C4-2B (cell line): ENCODE data around the gene PSTPIP1.

Experiments used
- H3K27ac ChIP-seq: fragments of 450-650 bp; 2 replicates; pipeline ENCODE4 v1.5.1; 2017
- ZFX ChIP-seq: fragments of 450-650 bp; IDR thresholded peaks from 2 replicates; pipeline ENCODE4 v1.6.1; 2017
- TF ChIP-seq, protein P1 (sequence below): fragments of 450-650 bp; conservative IDR thresholded peaks from 2 replicates; pipeline ENCODE4 v1.5.1; 2017; ENCODE audit warnings: mild to moderate bottlenecking

The PSTPIP1 gene

DNA sequence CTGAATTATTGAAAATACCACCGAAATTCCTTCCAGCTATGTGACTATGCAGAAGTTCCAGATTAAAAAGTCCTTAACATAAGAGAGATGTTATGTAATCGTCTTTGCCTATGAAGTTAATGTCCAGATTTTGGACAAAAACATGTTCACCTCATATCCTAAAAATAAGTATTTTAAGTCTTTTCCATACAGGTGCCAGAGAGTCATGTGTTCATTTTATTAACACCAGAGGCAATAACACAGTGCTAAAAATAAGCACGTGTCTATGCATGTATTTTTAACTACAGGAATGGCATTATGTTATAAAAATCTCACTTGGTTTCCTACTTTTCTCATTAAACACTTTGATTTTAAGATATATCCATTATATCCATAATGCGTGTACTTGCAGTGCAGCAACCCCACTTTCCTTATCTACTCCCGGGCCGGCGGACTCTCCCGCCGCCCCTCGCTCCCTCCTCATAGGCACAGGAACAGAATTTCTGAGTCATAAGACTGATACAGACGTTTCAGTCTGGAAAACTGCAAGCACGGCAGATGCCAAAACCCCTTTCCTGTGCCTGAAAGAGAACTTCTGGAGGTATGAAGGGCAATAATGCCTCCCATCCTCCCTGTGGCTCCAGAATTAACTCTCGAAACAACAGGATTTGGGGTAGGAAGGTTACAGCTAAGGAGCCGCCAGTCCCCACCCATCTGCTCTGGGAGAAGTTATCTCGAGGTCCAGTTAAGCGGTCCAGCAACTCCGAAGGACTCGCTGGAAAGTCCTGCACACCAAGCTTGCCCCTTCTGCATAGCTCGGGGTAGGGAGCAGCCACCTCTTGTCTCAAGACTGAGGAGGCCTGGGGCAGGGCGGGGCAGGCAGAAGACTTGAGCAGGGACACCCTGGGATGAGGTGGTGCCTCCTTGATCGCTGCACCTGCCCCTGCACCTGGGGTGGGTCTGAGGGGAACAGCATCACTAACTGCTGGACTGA lies 22.3 kb upstream of the PSTPIP1 start:
- H3K27ac ChIP-seq, result no peak overlapping the region
- TF ChIP-seq, protein P1, sequence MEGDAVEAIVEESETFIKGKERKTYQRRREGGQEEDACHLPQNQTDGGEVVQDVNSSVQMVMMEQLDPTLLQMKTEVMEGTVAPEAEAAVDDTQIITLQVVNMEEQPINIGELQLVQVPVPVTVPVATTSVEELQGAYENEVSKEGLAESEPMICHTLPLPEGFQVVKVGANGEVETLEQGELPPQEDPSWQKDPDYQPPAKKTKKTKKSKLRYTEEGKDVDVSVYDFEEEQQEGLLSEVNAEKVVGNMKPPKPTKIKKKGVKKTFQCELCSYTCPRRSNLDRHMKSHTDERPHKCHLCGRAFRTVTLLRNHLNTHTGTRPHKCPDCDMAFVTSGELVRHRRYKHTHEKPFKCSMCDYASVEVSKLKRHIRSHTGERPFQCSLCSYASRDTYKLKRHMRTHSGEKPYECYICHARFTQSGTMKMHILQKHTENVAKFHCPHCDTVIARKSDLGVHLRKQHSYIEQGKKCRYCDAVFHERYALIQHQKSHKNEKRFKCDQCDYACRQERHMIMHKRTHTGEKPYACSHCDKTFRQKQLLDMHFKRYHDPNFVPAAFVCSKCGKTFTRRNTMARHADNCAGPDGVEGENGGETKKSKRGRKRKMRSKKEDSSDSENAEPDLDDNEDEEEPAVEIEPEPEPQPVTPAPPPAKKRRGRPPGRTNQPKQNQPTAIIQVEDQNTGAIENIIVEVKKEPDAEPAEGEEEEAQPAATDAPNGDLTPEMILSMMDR, result no peak
- TF ChIP-seq ZFX, result no peak

DNA sequence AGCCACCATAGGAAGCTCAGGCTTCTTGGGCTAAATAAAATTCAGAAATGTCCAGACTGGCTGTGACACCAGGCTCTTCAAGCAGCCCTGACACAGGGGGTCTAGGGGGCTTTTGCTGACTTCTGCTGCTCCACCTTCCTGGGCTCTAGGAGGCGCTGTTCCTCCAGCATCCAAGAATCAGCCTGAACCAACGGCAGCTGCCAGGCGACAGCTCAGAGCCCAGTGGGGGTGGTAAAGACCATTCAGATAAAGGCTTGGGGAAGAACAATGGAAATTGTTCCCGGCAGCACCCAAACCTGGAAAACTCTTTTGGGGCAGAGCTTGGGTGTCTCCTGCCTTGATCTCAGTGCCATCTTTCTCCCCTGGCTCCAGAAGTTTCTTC lies 21.6 kb upstream of the PSTPIP1 start:
- H3K27ac ChIP-seq, result no peak overlapping the region
- TF ChIP-seq, protein P1, result peak; percentile 65
- TF ChIP-seq ZFX, result no peak

DNA sequence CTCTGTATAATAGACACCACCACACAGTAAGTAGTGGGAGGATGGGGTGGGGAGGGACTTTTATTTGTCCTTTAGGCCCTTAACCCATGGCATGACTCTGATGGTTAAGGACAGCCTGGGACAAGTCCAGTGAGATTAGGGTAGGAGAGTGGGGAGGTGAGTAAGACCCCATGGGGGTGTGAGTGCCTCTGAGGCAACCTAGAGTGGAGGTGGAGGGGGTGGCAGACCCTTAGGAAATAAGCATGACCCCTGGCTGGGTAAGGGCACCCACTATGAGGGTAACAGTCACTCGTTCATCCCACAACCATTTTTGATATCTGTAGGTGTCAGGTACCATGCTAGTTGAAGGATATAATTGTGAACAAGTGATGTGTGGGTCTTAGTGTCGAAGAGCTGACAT lies 21.0 kb upstream of the PSTPIP1 start:
- no peak overlapping the region for H3K27ac ChIP-seq
- TF ChIP-seq, protein P1, result no peak

DNA sequence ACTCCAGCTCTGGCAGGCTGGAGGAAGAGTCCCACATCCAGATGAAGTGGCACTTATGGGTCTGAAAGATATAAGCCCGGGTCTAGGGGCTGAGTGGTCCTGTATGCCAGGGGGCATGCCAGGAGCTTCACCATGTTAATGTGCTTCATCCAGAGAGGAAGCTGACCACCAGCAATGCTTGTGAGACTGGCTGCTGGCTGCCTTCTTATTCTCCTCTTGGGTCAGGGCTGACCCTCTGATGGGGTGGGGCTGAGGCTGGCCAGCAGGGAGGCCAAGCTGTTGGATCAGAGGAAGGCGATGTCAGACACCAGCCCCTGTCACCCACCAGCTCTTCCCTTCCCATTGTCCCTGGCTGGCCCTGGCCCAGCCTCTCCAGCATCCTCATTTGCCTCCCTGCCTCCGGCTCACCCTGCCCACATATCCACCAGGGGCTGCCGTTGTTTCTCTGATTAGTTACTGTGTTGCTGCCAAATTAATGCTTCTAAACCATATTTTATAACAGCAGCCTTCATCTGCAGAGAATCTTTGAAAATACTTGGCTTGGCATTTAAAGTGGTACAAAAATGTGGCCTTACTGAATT lies 20.4 kb upstream of the PSTPIP1 start:
- no peak overlapping the region for H3K27ac ChIP-seq
- no peak for TF ChIP-seq ZFX
- TF ChIP-seq, protein P1, result no peak

DNA sequence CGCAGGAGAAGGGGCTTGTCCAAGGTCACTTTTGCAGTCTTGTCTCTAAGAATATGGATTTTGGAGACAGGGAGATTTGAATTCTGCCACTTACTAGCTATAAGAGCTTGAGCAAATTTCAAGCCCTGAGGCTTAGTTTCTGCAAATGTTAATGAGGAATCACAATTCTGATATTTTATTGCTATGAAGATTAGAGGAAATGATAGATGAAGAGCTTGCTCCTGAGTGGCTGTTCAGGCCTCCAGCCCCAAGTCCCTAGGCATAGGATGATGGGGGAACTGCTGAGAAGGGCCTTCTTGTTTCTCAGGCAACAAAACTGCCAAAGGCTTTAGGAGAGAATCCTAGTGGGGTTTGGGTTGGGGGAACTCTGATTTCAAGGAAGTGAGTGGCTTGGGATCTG lies 18.8 kb upstream of the PSTPIP1 start:
- no peak for TF ChIP-seq ZFX
- TF ChIP-seq, protein P1, result no peak
- no peak overlapping the region for H3K27ac ChIP-seq

DNA sequence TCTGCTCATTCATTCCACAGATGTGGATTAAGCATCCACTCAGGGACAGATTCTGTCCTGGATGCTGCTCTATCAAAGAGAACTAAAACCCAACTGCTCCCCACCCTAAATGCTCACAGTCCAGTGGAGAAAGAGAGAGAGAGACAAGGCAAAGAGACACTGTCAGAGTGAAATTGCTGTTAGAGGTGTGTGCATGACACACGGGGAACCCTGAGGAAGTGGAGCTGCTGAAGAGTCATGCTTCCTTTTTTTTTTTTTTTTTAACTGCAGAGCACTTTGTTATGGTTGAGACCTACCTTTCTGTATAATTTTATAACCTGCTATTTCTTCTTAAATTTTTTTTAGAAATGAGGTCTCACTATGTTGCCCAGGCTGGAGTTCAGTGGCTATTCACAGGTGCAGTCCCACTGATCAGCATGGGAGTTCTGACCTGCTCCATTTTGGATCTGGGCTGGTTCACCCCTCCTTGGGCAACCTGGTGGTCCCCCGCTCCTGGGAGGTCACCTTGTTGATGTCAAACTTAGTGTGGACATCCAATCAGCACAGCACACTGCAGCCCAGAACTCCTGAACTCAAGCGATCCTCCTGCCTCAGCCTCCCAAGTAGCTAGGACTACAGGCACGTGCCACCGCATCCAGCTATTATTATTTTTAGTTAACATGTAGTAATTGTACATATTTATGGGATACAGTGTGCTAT lies 18.2 kb upstream of the PSTPIP1 start:
- no peak overlapping the region for H3K27ac ChIP-seq
- TF ChIP-seq, protein P1, result no peak
- TF ChIP-seq ZFX, result no peak
